Thyroid gland (tissue), 4 donors: ENCODE measurements around the gene DMD. TPM values are rescaled to one million over a fixed set of nuclear protein-coding genes. Genes with fewer than 3 reads are reported as not detected.
"Not testable (repeated sequence)": the region's sequence is repeated elsewhere in the genome, so short reads cannot be mapped to it uniquely, and the experiment has no call there.

Source experiments
- DNase-seq, 2 donors: peaks; one replicate each; pipeline ENCODE4 v3.0.0-alpha.2; 2019
- H3K27ac ChIP-seq, 3 donors: fragments of 200-600 bp; sonication (generic); 1 replicate in 2 of 3; 2 replicates in 1 of 3; pipeline ENCODE4 v1.5.1; 2016 to 2019; ENCODE audit warnings: mild to moderate bottlenecking in 1 of 3, moderate library complexity in 1 of 3
- H3K27me3 ChIP-seq: fragments of 200-600 bp; sonication (generic); one replicate; pipeline ENCODE4 v1.5.1; 2019
- H3K36me3 ChIP-seq, 2 donors: fragments of 200-600 bp; sonication (generic); one replicate each; pipeline ENCODE4 v1.5.1; 2016 to 2019
- H3K4me1 ChIP-seq, 2 donors: fragments of 200-600 bp; sonication (generic); one replicate each; pipeline ENCODE4 v1.5.1; 2017 to 2019
- H3K4me3 ChIP-seq, 3 donors: fragments of 200-600 bp; sonication (generic); replicated peaks in 1 of 3; 1 replicate in 2 of 3; 2 replicates in 1 of 3; pipeline ENCODE4 v1.5.1; 2016; ENCODE audit warnings: mild to moderate bottlenecking in 1 of 3
- H3K9me3 ChIP-seq: fragments of 200-600 bp; sonication (generic); one replicate; pipeline ENCODE4 v1.5.1; 2017
- POLR2A ChIP-seq, 2 donors: fragments of 450-650 bp; IDR thresholded peaks; one replicate each; pipeline ENCODE4 v1.6.1; 2017; ENCODE audit warnings: antibody characterized with exemption in 2 of 2, mild to moderate bottlenecking in 2 of 2, moderate library complexity in 1 of 2
- WGBS, 2 donors: methylation state at CpG; one replicate each; pipeline ENCODE4 v1.1.5; 2017; 5-methylcytosine and 5-hydroxymethylcytosine counted together
- intact Hi-C: fragments of 100-400 bp; cut with DNase I; formaldehyde crosslinking; loops from one replicate; pipeline ENCODE4 v1.15.1; 2023
- total RNA-seq, 4 donors: library from RNA; depleted of rRNA; stranded (reverse); fragments of >200 nt; gene quantifications; one replicate each; pipeline ENCODE4 v1.2.3, GENCODE V29; 2016
- TF ChIP-seq, protein P1 (sequence below), 6 experiments: fragments of 200-600 bp in 3 of 6; fragments of 450-650 bp in 3 of 6; sonication (generic) in 3 of 6; IDR thresholded peaks; one replicate each; pipeline ENCODE4 v1.5.1; 2016 to 2019; ENCODE audit warnings: antibody characterized with exemption in 6 of 6, mild to moderate bottlenecking in 2 of 6, inconsistent platforms in 1 of 6, moderate library complexity in 1 of 6

Gene DMD
- total RNA-seq, 4 donors from 2014 or later: 16.5 to 24.0 (median 21.7) TPM

DNA sequence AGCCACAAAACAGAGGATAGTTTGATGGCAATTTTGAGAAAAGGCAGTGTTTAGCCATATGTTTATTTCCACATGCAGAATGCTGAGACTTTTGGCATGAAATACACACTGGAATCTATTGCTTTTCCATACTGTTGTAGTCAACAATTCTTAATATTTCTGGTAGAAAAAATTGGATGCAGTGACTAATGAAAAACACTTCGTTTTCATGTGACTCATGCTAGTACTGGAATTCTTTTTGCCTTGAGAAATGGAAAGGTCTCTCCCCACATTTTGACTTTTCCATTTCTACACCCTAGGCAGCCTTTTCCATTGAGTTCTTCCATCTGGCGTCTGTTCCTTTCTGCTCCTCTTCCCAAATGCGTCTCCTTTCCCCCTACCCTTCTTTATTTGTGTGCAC is 1714.3 kb downstream of the DMD start:
- 78 to 82% methylated on average over 3 of the region's 3 CpGs for WGBS, 2 donors
- Histone ChIP-seq H3K27ac (no peak overlapping the region), H3K27me3 (no peaks in the 10 kb centered on the region), H3K9me3 (no peaks in the 10 kb centered on the region), H3K4me3 (no peak overlapping the region), H3K4me1 (no peaks in the 10 kb centered on the region), H3K36me3 (no peaks in the 10 kb centered on the region)
- TF ChIP-seq, protein P1, sequence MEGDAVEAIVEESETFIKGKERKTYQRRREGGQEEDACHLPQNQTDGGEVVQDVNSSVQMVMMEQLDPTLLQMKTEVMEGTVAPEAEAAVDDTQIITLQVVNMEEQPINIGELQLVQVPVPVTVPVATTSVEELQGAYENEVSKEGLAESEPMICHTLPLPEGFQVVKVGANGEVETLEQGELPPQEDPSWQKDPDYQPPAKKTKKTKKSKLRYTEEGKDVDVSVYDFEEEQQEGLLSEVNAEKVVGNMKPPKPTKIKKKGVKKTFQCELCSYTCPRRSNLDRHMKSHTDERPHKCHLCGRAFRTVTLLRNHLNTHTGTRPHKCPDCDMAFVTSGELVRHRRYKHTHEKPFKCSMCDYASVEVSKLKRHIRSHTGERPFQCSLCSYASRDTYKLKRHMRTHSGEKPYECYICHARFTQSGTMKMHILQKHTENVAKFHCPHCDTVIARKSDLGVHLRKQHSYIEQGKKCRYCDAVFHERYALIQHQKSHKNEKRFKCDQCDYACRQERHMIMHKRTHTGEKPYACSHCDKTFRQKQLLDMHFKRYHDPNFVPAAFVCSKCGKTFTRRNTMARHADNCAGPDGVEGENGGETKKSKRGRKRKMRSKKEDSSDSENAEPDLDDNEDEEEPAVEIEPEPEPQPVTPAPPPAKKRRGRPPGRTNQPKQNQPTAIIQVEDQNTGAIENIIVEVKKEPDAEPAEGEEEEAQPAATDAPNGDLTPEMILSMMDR (IDR thresholded peaks at IDR 0.05): no peak
- TF ChIP-seq POLR2A (IDR thresholded peaks at IDR 0.05): no peak
- no peak for DNase-seq
- intact Hi-C loops: no loop called here

- Histone ChIP-seq H3K36me3 (no peaks in the 10 kb centered on the region), H3K27ac (no peak overlapping the region), H3K4me3 (no peak overlapping the region), H3K4me1 (no peaks in the 10 kb centered on the region), H3K27me3 (no peaks in the 10 kb centered on the region), H3K9me3 (no peaks in the 10 kb centered on the region)
- 86 to 95% methylated on average over 3 of the region's 3 CpGs for WGBS, 2 donors
- DNase-seq: no peak
- no peak for TF ChIP-seq POLR2A (IDR thresholded peaks at IDR 0.05)
- TF ChIP-seq, protein P1 (IDR thresholded peaks at IDR 0.05): no peak
- intact Hi-C loops: no loop called here
These were observed 1723.4 kb downstream of the DMD start for GRCh38 chrX:31487951-31488350.

- Histone ChIP-seq H3K36me3 (no peaks in the 10 kb centered on the region), H3K9me3 (no peaks in the 10 kb centered on the region), H3K4me3 (no peak overlapping the region), H3K27me3 (no peaks in the 10 kb centered on the region), H3K4me1 (no peaks in the 10 kb centered on the region), H3K27ac (no peak overlapping the region)
- WGBS, 2 donors: 83 to 90% methylated on average over 5 of the region's 5 CpGs
- TF ChIP-seq POLR2A (IDR thresholded peaks at IDR 0.05): no peak
- TF ChIP-seq, protein P1 (IDR thresholded peaks at IDR 0.05): no peak
- no peak for DNase-seq
- intact Hi-C loops: no loop called here
These were observed 1728.0 kb downstream of the DMD start for GRCh38 chrX:31483336-31483735.

GRCh38 chrX:31480696-31481095 is 1730.7 kb downstream of the DMD start:
- intact Hi-C loops: no loop called here
- no peak for DNase-seq
- H3K9me3 ChIP-seq: no peaks in the 10 kb centered on the region
- TF ChIP-seq, protein P1 (IDR thresholded peaks at IDR 0.05): no peak
- TF ChIP-seq POLR2A (IDR thresholded peaks at IDR 0.05): no peak
- no peak overlapping the region for H3K4me3 ChIP-seq
- no peaks in the 10 kb centered on the region for H3K27me3 ChIP-seq
- 94 to 95% methylated on average over 4 of the region's 4 CpGs for WGBS, 2 donors
- H3K4me1 ChIP-seq: no peaks in the 10 kb centered on the region
- no peak overlapping the region for H3K27ac ChIP-seq
- H3K36me3 ChIP-seq: no peaks in the 10 kb centered on the region

DNA sequence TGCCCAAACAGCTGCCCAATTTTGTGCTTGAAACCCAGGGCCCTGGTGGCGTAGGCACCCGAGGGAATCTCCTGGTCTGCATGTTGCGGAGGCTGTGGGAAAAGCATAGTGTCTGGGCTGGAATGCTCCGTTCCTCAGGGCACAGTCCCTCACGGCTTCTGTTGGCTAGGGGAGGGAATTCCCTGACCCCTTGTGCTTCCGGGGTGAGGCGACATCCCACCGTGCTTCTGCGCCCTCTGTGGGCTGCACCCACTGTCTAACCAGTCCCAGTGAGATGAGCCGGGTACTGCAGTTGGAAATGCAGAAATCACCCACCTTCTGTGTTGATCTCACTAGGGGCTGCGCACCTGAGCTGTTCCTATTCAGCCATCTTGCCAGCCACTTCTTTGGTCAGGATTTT is 1740.1 kb downstream of the DMD start:
- no peak overlapping the region for H3K27ac ChIP-seq
- DNase-seq: no peak
- no peaks in the 10 kb centered on the region for H3K9me3 ChIP-seq
- 100% methylated on average over 1 to 7 of the region's 11 CpGs for WGBS, 2 donors
- H3K4me1 ChIP-seq: no peaks in the 10 kb centered on the region
- H3K27me3 ChIP-seq: no peaks in the 10 kb centered on the region
- no peak overlapping the region for H3K4me3 ChIP-seq
- TF ChIP-seq, protein P1 (IDR thresholded peaks at IDR 0.05): no peak
- no peak for TF ChIP-seq POLR2A (IDR thresholded peaks at IDR 0.05)
- H3K36me3 ChIP-seq: no peaks in the 10 kb centered on the region
- intact Hi-C loops: no loop called here

DNA sequence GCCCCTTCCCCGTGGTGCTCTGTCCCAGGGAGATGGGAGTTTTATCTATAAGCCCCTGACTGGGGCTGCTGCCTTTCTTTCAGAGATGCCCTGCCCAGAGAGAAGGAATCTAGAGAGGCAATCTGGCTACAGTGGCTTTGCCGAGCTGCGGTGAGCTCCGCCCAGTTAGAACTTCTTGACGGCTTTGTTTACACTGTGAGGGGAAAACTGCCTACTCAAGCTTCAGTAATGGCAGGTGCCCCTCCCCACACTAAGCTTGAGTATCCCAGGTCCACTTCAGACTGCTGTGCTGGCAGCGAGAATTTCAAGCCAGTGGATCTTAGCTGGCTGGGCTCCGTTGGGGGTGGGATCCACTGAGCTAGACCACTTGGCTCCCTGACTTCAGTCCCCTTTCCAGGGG is 1740.6 kb downstream of the DMD start:
- H3K9me3 ChIP-seq, H3K27ac ChIP-seq, H3K36me3 ChIP-seq, H3K4me1 ChIP-seq, H3K27me3 ChIP-seq, intact Hi-C loops, H3K4me3 ChIP-seq: not testable (repeated sequence)
- WGBS, 2 donors: 63 to 100% methylated on average over 1 to 6 of the region's 7 CpGs
- peak; percentile 10 to 15 for DNase-seq
